Mesothelial cell of epicardium (in vitro differentiated cells): ENCODE measurements around the gene PPIH. TPM values are rescaled to one million over a fixed set of nuclear protein-coding genes. Genes with fewer than 3 reads are reported as not detected.

Experiments used
- DNase-seq, 2 experiments: peaks; one replicate each; pipeline ENCODE4 v3.0.0; 2021; ENCODE audit warnings: low spot score in 2 of 2; ENCODE audit not compliant: unreplicated experiment in 2 of 2
- H3K27ac Mint-ChIP-seq: 2 replicates; pipeline ENCODE4 v1.8.0; 2021; ENCODE audit warnings: mixed read lengths
- H3K27me3 Mint-ChIP-seq: 2 replicates; pipeline ENCODE4 v1.8.0; 2021; ENCODE audit warnings: low read depth, mixed read lengths
- H3K36me3 Mint-ChIP-seq: 2 replicates; pipeline ENCODE4 v1.8.0; 2021; ENCODE audit warnings: mixed read lengths
- H3K4me1 Mint-ChIP-seq: 2 replicates; pipeline ENCODE4 v1.8.0; 2021; ENCODE audit warnings: mixed read lengths
- H3K4me3 Mint-ChIP-seq: 2 replicates; pipeline ENCODE4 v1.8.0; 2021; ENCODE audit warnings: mild to moderate bottlenecking, moderate library complexity, mixed read lengths
- H3K9me3 Mint-ChIP-seq: 2 replicates; pipeline ENCODE4 v1.8.0; 2021; ENCODE audit warnings: mixed read lengths
- total RNA-seq: library from RNA; stranded (reverse); gene quantifications from 3 replicates; pipeline ENCODE4 v1.2.1, GENCODE V29; 2021
- TF ChIP-seq, protein P1 (sequence below): fragments of 200-600 bp; sonication (generic); IDR thresholded peaks from one replicate; pipeline ENCODE4 v1.5.0; 2021; ENCODE audit warnings: antibody characterized with exemption; ENCODE audit not compliant: unreplicated experiment

PPIH gene
- total RNA-seq, 1 donor from 2014 or later, result 42.5 TPM

- Mint-ChIP-seq H3K4me1 (peaks cover 53% of the 10 kb centered on the region), H3K4me3 (peak overlapping the region; percentile 90), H3K27ac (peak overlapping the region; percentile 93), H3K36me3 (no peaks in the 10 kb centered on the region), H3K27me3 (no peaks in the 10 kb centered on the region), H3K9me3 (no peaks in the 10 kb centered on the region)
- peak; percentile 51 to 65 for DNase-seq
- TF ChIP-seq, protein P1, sequence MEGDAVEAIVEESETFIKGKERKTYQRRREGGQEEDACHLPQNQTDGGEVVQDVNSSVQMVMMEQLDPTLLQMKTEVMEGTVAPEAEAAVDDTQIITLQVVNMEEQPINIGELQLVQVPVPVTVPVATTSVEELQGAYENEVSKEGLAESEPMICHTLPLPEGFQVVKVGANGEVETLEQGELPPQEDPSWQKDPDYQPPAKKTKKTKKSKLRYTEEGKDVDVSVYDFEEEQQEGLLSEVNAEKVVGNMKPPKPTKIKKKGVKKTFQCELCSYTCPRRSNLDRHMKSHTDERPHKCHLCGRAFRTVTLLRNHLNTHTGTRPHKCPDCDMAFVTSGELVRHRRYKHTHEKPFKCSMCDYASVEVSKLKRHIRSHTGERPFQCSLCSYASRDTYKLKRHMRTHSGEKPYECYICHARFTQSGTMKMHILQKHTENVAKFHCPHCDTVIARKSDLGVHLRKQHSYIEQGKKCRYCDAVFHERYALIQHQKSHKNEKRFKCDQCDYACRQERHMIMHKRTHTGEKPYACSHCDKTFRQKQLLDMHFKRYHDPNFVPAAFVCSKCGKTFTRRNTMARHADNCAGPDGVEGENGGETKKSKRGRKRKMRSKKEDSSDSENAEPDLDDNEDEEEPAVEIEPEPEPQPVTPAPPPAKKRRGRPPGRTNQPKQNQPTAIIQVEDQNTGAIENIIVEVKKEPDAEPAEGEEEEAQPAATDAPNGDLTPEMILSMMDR, result no peak
These were observed 24.7 kb downstream of the PPIH start for GRCh38 chr1:42682739-42683531.

DNA sequence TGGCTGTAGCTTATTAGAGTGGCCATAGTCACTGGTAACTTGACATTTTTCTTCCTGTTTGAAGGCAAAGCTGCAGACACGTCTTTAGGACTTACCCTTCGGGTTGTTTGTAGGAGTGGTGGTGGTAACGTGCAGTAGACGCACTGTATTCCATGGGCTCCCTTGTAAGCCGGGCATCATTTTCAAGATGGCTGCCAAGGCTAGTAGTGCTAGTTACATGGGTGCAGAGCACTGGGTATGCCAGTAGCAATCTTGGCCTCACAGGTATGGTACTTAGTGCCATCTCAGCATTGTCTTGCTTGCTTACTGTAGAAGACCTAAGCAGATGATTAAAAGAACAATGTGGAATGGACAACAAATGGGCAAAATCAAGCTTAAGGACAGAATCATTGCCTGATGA, 25.9 kb downstream of the PPIH start:
- no peaks in the 10 kb centered on the region for H3K9me3 Mint-ChIP-seq
- TF ChIP-seq, protein P1, result no peak
- no peaks in the 10 kb centered on the region for H3K27me3 Mint-ChIP-seq
- H3K36me3 Mint-ChIP-seq, result no peaks in the 10 kb centered on the region
- no peak for DNase-seq
- peak overlapping the region; percentile 93 for H3K27ac Mint-ChIP-seq
- H3K4me3 Mint-ChIP-seq, result peak overlapping the region; percentile 90
- peaks cover 55% of the 10 kb centered on the region for H3K4me1 Mint-ChIP-seq

GRCh38 chr1:42686418-42686817, 28.2 kb downstream of the PPIH start:
- Mint-ChIP-seq H3K27ac (no peak overlapping the region), H3K27me3 (no peaks in the 10 kb centered on the region), H3K4me3 (no peak overlapping the region), H3K4me1 (peaks cover 48% of the 10 kb centered on the region), H3K9me3 (no peaks in the 10 kb centered on the region), H3K36me3 (no peaks in the 10 kb centered on the region)
- TF ChIP-seq, protein P1, result no peak
- DNase-seq, result no peak

GRCh38 chr1:42689912-42690311, 31.7 kb downstream of the PPIH start:
- TF ChIP-seq, protein P1, result no peak
- Mint-ChIP-seq H3K4me1 (peaks cover 51% of the 10 kb centered on the region), H3K4me3 (no peak overlapping the region), H3K9me3 (no peaks in the 10 kb centered on the region), H3K27ac (no peak overlapping the region), H3K36me3 (peaks cover 3% of the 10 kb centered on the region), H3K27me3 (no peaks in the 10 kb centered on the region)
- DNase-seq, result no peak

DNA sequence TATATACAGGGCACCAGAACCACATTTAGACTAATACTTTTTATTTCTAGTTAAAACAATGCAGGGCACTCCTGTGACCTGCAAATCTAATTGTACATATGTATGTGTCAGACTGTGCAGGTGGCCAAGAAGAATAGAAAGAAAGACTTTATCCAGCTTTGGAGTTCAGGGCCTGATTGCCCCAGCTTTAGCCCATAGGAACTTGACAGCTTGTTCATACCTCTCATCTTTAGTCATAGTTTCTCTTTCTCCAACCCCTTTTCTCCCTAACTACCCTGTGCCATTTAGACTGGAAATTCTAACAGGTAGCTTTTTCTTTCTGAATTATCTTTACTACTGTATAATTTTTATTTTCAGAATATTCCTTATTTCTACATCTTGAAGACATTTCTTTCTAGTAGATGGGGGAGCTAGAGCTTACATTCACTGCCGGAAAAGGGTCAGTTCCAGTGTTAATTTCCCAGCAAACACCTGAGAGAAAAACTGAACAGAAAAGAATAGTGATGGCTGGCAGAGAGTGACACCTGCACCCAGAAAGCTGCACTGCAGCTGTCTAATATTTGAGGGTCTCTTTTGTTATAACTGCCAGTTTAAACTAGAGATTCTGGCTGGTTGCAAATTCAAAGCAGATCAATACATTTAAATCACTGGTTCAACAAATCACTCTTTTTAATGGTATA, 32.4 kb downstream of the PPIH start:
- peaks cover 10% of the 10 kb centered on the region for H3K36me3 Mint-ChIP-seq
- no peaks in the 10 kb centered on the region for H3K27me3 Mint-ChIP-seq
- H3K4me1 Mint-ChIP-seq, result peaks cover 50% of the 10 kb centered on the region
- H3K27ac Mint-ChIP-seq, result no peak overlapping the region
- no peak overlapping the region for H3K4me3 Mint-ChIP-seq
- no peak for DNase-seq
- TF ChIP-seq, protein P1, result no peak
- H3K9me3 Mint-ChIP-seq, result no peaks in the 10 kb centered on the region
